VCaP (cell line): ENCODE data around the gene SLC8A1.

Experiments
- H3K27ac ChIP-seq: fragments of 450-650 bp; 2 replicates; pipeline ENCODE4 v1.5.1; 2017
- CTCF ChIP-seq: fragments of 450-650 bp; conservative IDR thresholded peaks from 2 replicates; pipeline ENCODE4 v1.5.1; 2017; ENCODE audit warnings: mild to moderate bottlenecking, moderate library complexity

The SLC8A1 gene

GRCh38 chr2:40409734-40410133 lies 42.2 kb downstream of the SLC8A1 start:
- no peak overlapping the region for H3K27ac ChIP-seq
- no peak for TF ChIP-seq CTCF

GRCh38 chr2:40406485-40407289 lies 45.2 kb downstream of the SLC8A1 start:
- TF ChIP-seq CTCF, result no peak
- no peak overlapping the region for H3K27ac ChIP-seq

GRCh38 chr2:40405465-40405864 lies 46.4 kb downstream of the SLC8A1 start:
- no peak for TF ChIP-seq CTCF
- H3K27ac ChIP-seq, result no peak overlapping the region

DNA sequence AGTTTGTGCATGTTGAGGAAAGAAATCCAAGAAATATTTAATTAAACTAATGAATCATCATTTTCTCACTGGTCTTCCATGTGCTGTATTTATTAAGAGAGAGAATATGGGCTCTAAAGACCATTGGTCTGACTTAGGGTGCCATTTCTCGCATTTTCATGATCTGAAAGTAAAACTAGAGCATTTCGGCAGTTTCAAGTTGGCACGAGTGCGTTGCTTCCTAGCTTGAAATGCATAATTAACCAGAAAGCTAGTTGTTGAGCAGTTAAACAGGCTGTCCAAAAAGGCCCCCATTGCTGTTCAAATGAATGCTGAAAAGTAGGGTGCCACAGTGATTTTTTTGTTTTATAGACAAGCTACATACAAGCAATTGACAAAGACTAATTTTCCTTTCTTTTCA lies 47.4 kb downstream of the SLC8A1 start:
- TF ChIP-seq CTCF, result no peak
- no peak overlapping the region for H3K27ac ChIP-seq

DNA sequence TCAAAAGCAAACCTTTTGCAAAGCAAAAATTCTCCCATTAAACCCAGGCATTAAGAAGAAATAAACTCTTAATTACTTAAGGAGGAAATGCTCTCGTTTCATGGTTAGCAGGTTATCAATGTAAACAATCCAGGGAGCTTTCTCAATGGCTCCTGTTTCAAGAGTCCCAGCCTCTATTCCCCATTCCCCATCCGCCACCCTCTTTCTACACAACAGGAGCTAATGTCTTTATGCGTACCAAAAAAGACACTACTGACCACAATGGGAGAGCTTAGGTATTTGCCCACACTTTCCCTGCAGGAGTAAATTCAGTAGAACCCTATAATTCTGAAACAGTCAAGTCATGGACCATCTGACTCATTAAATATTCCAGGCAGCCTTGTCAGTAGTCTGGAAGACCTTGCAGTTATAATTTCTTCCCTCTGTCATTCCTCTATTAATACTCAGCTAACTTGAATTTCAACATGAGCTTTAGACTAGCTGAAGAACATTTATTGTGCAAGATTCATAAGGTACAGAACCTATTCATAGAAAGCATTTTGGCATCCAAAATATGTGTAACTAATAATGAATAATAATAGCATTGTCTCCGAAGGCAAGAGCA lies 48.6 kb downstream of the SLC8A1 start:
- no peak overlapping the region for H3K27ac ChIP-seq
- TF ChIP-seq CTCF, result no peak

- H3K27ac ChIP-seq, result no peak overlapping the region
- no peak for TF ChIP-seq CTCF
Measured at GRCh38 chr2:40401896-40402295, 50.0 kb downstream of the SLC8A1 start.

DNA sequence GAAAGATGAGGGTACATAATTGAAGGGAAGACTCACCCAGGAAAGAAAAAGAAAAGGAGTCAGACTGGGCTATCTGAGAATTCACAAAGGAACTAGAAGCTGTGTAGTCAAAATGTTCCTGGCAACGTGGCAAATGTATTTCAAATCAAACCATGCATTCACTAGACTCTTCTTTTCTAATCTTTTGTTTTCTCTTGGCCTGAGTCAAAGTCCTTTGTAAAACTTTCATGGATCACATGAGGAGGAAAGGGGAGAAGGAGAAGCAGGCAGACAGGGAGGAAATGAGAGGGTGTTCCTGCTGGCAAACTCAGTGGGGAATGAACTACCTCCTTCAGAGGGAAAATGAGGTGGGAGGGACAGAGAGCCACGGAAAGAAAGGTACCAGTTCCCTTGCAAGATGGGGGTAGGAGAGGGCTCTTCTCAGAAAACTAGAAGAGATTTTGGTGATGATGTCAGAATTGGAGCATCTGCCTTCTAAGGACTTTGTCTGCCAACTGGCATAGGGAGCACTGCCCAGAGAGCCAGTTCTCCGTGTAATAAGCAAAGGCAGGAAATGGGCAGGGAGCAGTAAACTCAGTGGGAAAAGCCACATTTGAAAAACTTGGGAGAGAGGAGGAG lies 51.4 kb downstream of the SLC8A1 start:
- H3K27ac ChIP-seq, result no peak overlapping the region
- TF ChIP-seq CTCF, result no peak
